Fibroblast of lung (primary cell): ENCODE results near the gene CACNA1S. TPM values are rescaled to one million over a fixed set of nuclear protein-coding genes. Genes with fewer than 3 reads are reported as not detected.

Experiments
- DNase-seq, 2 donors: peaks; one replicate each; pipeline versions ENCODE4 v3.0.0 to v3.0.0-alpha.2; 2010; ENCODE audit warnings: low read depth in 2 of 2
- H2AFZ ChIP-seq: 2 replicates; pipeline ENCODE4 v1.5.1; 2012; ENCODE audit warnings: low read length, control low read depth, inconsistent platforms
- H3K27ac ChIP-seq: 2 replicates; pipeline ENCODE4 v1.5.1; 2011; ENCODE audit warnings: low read length, control low read depth; ENCODE audit not compliant: insufficient read depth
- H3K27me3 ChIP-seq: 2 replicates; pipeline ENCODE4 v1.5.1; 2011; ENCODE audit warnings: mild to moderate bottlenecking, low read length; ENCODE audit not compliant: control insufficient read depth, insufficient read depth
- H3K36me3 ChIP-seq: 2 replicates; pipeline ENCODE4 v1.5.1; 2011; ENCODE audit warnings: low read length; ENCODE audit not compliant: control insufficient read depth, insufficient read depth
- H3K4me1 ChIP-seq: 2 replicates; pipeline ENCODE4 v1.5.1; 2011; ENCODE audit warnings: low read length; ENCODE audit not compliant: control insufficient read depth, insufficient read depth; ENCODE audit errors: extremely low read depth
- H3K4me2 ChIP-seq: 2 replicates; pipeline ENCODE4 v1.5.1; 2011; ENCODE audit warnings: low read length, control low read depth; ENCODE audit not compliant: insufficient read depth; ENCODE audit errors: extremely low read depth
- H3K4me3 ChIP-seq, 4 experiments: fragments of 200-600 bp in 1 of 4; sonication (generic) in 1 of 4; replicated peaks in 1 of 4; 2 replicates each; pipeline ENCODE4 v1.5.1; 2011 to 2016; ENCODE audit warnings: low read length in 4 of 4, low read depth in 3 of 4, mild to moderate bottlenecking in 3 of 4, control low read depth in 2 of 4, inconsistent platforms in 1 of 4, mixed read lengths in 1 of 4; ENCODE audit not compliant: insufficient read depth in 1 of 4; ENCODE audit errors: control extremely low read depth in 1 of 4
- H3K79me2 ChIP-seq: 2 replicates; pipeline ENCODE4 v1.5.1; 2012; ENCODE audit warnings: mild to moderate bottlenecking, low read length, inconsistent platforms; ENCODE audit not compliant: control insufficient read depth, insufficient read depth
- H3K9ac ChIP-seq: 2 replicates; pipeline ENCODE4 v1.5.1; 2011; ENCODE audit warnings: mild to moderate bottlenecking, low read length, control low read depth; ENCODE audit not compliant: insufficient read depth
- H3K9me3 ChIP-seq: 2 replicates; pipeline ENCODE4 v1.5.1; 2012; ENCODE audit warnings: low read depth, low read length; ENCODE audit not compliant: control insufficient read depth, insufficient read depth
- H4K20me1 ChIP-seq: 2 replicates; pipeline ENCODE4 v1.5.1; 2011; ENCODE audit warnings: low read length; ENCODE audit not compliant: control insufficient read depth, insufficient read depth; ENCODE audit errors: extremely low read depth
- CTCF ChIP-seq, 2 donors: IDR thresholded peaks in 1 of 2; conservative IDR thresholded peaks in 1 of 2; 1 replicate in 1 of 2; 2 replicates in 1 of 2; pipeline ENCODE4 v1.5.1; 2011 to 2012; ENCODE audit warnings: low read length in 2 of 2, control low read depth in 1 of 2, inconsistent platforms in 1 of 2, low read depth in 1 of 2, mild to moderate bottlenecking in 1 of 2
- EZH2 ChIP-seq: IDR thresholded peaks from 2 replicates; pipeline ENCODE4 v1.5.1; 2012; ENCODE audit warnings: low read length, control low read depth, mild to moderate bottlenecking; ENCODE audit errors: missing control alignments
- polyA plus RNA-seq, 2 donors: library from polyadenylated mRNA; depleted of rRNA in 1 of 2; stranded (reverse) in 1 of 2; unstranded in 1 of 2; fragments of >200 nt; gene quantifications; 2 replicates each; pipeline ENCODE4 v1.2.1, GENCODE V29; 2011 to 2012; ENCODE audit warnings: missing spikeins in 1 of 2
- total RNA-seq: library from RNA; depleted of rRNA; stranded (reverse); fragments of >200 nt; gene quantifications from 2 replicates; pipeline ENCODE4 v1.2.1, GENCODE V29; 2014

CACNA1S gene
- total and polyA plus RNA-seq, 2 donors (not counting 1 experiment from before 2014, with no cell fraction given): not detected

- Histone ChIP-seq H3K27ac (no peak overlapping the region), H2AFZ (no peak overlapping the region), H3K4me3 (no peak overlapping the region), H4K20me1 (no peaks in the 10 kb centered on the region), H3K4me2 (no peak overlapping the region), H3K27me3 (peaks cover 17% of the 10 kb centered on the region), H3K79me2 (no peaks in the 10 kb centered on the region), H3K9ac (no peak overlapping the region), H3K36me3 (no peaks in the 10 kb centered on the region), H3K9me3 (no peaks in the 10 kb centered on the region), H3K4me1 (no peaks in the 10 kb centered on the region)
- TF ChIP-seq EZH2 (no peak), CTCF (conservative IDR thresholded peaks at IDR 0.05 in 1 of 2, IDR thresholded peaks at IDR 0.05 in 1 of 2; ENCODE audit: low read depth in 1 of 2, low read length in 2 of 2) (no peak)
- no peak for DNase-seq
These were observed 102.1 kb downstream of the CACNA1S start for GRCh38 chr1:201009962-201010645.

- Histone ChIP-seq H4K20me1 (no peaks in the 10 kb centered on the region), H2AFZ (no peak overlapping the region), H3K27ac (no peak overlapping the region), H3K27me3 (peaks cover 8% of the 10 kb centered on the region), H3K9ac (no peak overlapping the region), H3K4me2 (no peak overlapping the region), H3K4me3 (no peak overlapping the region), H3K79me2 (no peaks in the 10 kb centered on the region), H3K36me3 (no peaks in the 10 kb centered on the region), H3K9me3 (no peaks in the 10 kb centered on the region), H3K4me1 (no peaks in the 10 kb centered on the region)
- TF ChIP-seq CTCF (conservative IDR thresholded peaks at IDR 0.05 in 1 of 2, IDR thresholded peaks at IDR 0.05 in 1 of 2; ENCODE audit: low read depth in 1 of 2, low read length in 2 of 2): no peak
- TF ChIP-seq EZH2: no peak
- no peak for DNase-seq
These were observed 103.4 kb downstream of the CACNA1S start for GRCh38 chr1:201008666-201009360.

- Histone ChIP-seq H3K4me2 (no peak overlapping the region), H4K20me1 (no peaks in the 10 kb centered on the region), H3K4me3 (no peak overlapping the region), H3K27ac (no peak overlapping the region), H3K4me1 (no peaks in the 10 kb centered on the region), H3K27me3 (peaks cover 9% of the 10 kb centered on the region), H3K9me3 (no peaks in the 10 kb centered on the region), H2AFZ (no peak overlapping the region), H3K36me3 (no peaks in the 10 kb centered on the region), H3K79me2 (no peaks in the 10 kb centered on the region), H3K9ac (no peak overlapping the region)
- no peak for DNase-seq
- TF ChIP-seq CTCF (conservative IDR thresholded peaks at IDR 0.05 in 1 of 2, IDR thresholded peaks at IDR 0.05 in 1 of 2; ENCODE audit: low read depth in 1 of 2, low read length in 2 of 2) (no peak), EZH2 (no peak)
These were observed 104.7 kb downstream of the CACNA1S start for GRCh38 chr1:201007481-201007880.
